ENCODE results near the gene RACK1. TPM values are rescaled to one million over a fixed set of nuclear protein-coding genes. Genes with fewer than 3 reads are reported as not detected.

The RACK1 gene
- polyA plus RNA-seq, 1 of the 3 experiments (the other 2 are of a cell fraction): 4,715 TPM

GRCh38 chr5:181265092-181265671 is 21.5 kb upstream of the RACK1 start:
- peaks cover 4 to 7% of the 10 kb centered on the region in 2 experiments for H3K36me3 ChIP-seq (replicated peaks in 1 of 2; ENCODE audit: control insufficient read depth in 1 of 2, insufficient read depth in 2 of 2, low read length in 1 of 2)
- H3K4me3 ChIP-seq (ENCODE audit: low read depth in 2 of 2, low read length in 1 of 2): no peak overlapping the region
- WGBS (ENCODE audit: low lambda C conversion rate): 90% methylated on average over 14 of the region's 18 CpGs
- H3K79me2 ChIP-seq (ENCODE audit: insufficient read depth): peaks cover 27% of the 10 kb centered on the region
- H3K4me1 ChIP-seq (ENCODE audit: control insufficient read depth in 1 of 2, insufficient read depth in 2 of 2, low read depth in 1 of 2, low read length in 1 of 2): peaks cover 0 to 5% of the 10 kb centered on the region in 2 experiments; a peak in 1 of 4 replicates
- no peak overlapping the region for H3K27ac ChIP-seq (ENCODE audit: low read depth in 2 of 2, low read length in 1 of 2)
- H3K9ac ChIP-seq: no peak overlapping the region
- ChIA-PET CTCF (interaction anchor here (0.8 kb wide), 1 partner anchor 13 kb away, joined by 3 read pairs; no protein-coding TSS in a partner anchor), POLR2A (no interaction called here)
- no peaks in the 10 kb centered on the region for H3K27me3 ChIP-seq (ENCODE audit: insufficient read depth)
- no peak for DNase-seq
- no peaks in the 10 kb centered on the region for H3F3A ChIP-seq (replicated peaks; ENCODE audit: insufficient read depth)
- H3K4me2 ChIP-seq: no peak overlapping the region
- no peaks in the 10 kb centered on the region for H3K9me2 ChIP-seq
- H3K9me3 ChIP-seq: no peaks in the 10 kb centered on the region
- no peak overlapping the region for H2AFZ ChIP-seq (ENCODE audit: low read depth)
- TF ChIP-seq ZBTB33 (IDR thresholded peaks at IDR 0.05; ENCODE audit: borderline replicate concordance, low read depth) (no peak), YY1 (IDR thresholded peaks at IDR 0.05; ENCODE audit: low read depth) (no peak), SIN3A (IDR thresholded peaks at IDR 0.05; ENCODE audit: borderline replicate concordance, low read depth, low read length) (no peak), GABPA (IDR thresholded peaks at IDR 0.05; ENCODE audit: low read depth) (no peak), EP300 (IDR thresholded peaks at IDR 0.05; ENCODE audit: borderline replicate concordance in 1 of 2, low read depth in 1 of 2, low read length in 1 of 2) (no peak), CHD2 (IDR thresholded peaks at IDR 0.05; ENCODE audit: low read length, partially characterized antibody) (no peak), IRF3 (IDR thresholded peaks at IDR 0.05; ENCODE audit: low read depth, low read length) (no peak), GATA2 (CRISPR knock-in tag; IDR thresholded peaks at IDR 0.05) (no peak), TCF12 (IDR thresholded peaks at IDR 0.05) (no peak), PBX3 (IDR thresholded peaks at IDR 0.05) (no peak), RXRA (IDR thresholded peaks at IDR 0.05; ENCODE audit: borderline replicate concordance, low read depth) (no peak), JUND (IDR thresholded peaks at IDR 0.05) (no peak), CTCF (IDR thresholded peaks at IDR 0.05) (no peak), FOXM1 (IDR thresholded peaks at IDR 0.05; ENCODE audit: low read depth) (no peak), FOXJ3 (CRISPR knock-in tag; IDR thresholded peaks at IDR 0.05) (no peak), SMC3 (IDR thresholded peaks at IDR 0.05; ENCODE audit: low read depth, low read length) (no peak)
- no peaks in the 10 kb centered on the region for H4K20me1 ChIP-seq (ENCODE audit: insufficient read depth)
